GM12878 (cell line): ENCODE data around the gene LARGE1. TPM values are rescaled to one million over a fixed set of nuclear protein-coding genes. Genes with fewer than 3 reads are reported as not detected.

Source experiments
- ATAC-seq: fragments of 200-7000 bp; cut with Tn5 transposase; 3 replicates; pipeline ENCODE4 v1.9.1; 2020; ENCODE audit warnings: mild to moderate bottlenecking, moderate library complexity
- BruUV-seq: library from RNA; stranded (reverse); fragments of 400-500 nt; replicated peaks from 2 replicates; lab custom pipeline; 2021; lab: Mats Ljungman, UMichigan
- CTCF ChIA-PET: fragments of 300-600 bp; sonication (Branson Sonifier 250); formaldehyde crosslinking; extraction: SDS; loops from one replicate; lab custom pipeline; 2021; ENCODE audit warnings: inconsistent platforms; lab: Yijun Ruan, JAX
- POLR2A ChIA-PET: fragments of 350-600 bp; formaldehyde crosslinking; extraction: SDS; loops from one replicate; lab custom pipeline; 2021; ENCODE audit warnings: inconsistent platforms; lab: Charles Lee
- RAD21 ChIA-PET: fragments of 300-600 bp; sonication (Branson Sonifier 250); formaldehyde crosslinking; loops from one replicate; lab custom pipeline; 2023; ENCODE audit warnings: antibody characterized with exemption; ENCODE audit not compliant: unreplicated experiment; lab: Charles Lee
- SMC1A ChIA-PET: fragments of 300-600 bp; sonication (Branson Sonifier 250); formaldehyde crosslinking; loops from one replicate; lab custom pipeline; 2023; ENCODE audit not compliant: unreplicated experiment, uncharacterized antibody; lab: Charles Lee
- DNase-seq: peaks from one replicate; pipeline ENCODE4 v3.0.0-alpha.2; 2011; ENCODE audit warnings: low read depth, low spot score
- FAIRE-seq: peaks from 3 replicates; lab custom pipeline; 2011; peaks lifted over from hg19 to GRCh38; lab: Jason Lieb, UNC
- H2AFZ ChIP-seq: 2 replicates; pipeline ENCODE4 v1.6.0; 2011; ENCODE audit warnings: low read depth, low read length, control low read depth; ENCODE audit not compliant: control insufficient read depth
- H3K27ac ChIP-seq: 2 replicates; pipeline ENCODE4 v1.5.1; 2011; ENCODE audit warnings: control low read depth; ENCODE audit not compliant: control insufficient read depth, insufficient read depth
- H3K27me3 ChIP-seq, 2 experiments: replicated peaks in 1 of 2; 2 replicates each; pipeline versions ENCODE4 v1.6.0 to v1.6.1; 2011; ENCODE audit warnings: low read length in 1 of 2; ENCODE audit not compliant: control insufficient read depth in 2 of 2, insufficient read depth in 2 of 2
- H3K36me3 ChIP-seq, 2 experiments: 2 replicates each; pipeline ENCODE4 v1.5.1; 2011; ENCODE audit warnings: low read length in 1 of 2; ENCODE audit not compliant: control insufficient read depth in 2 of 2, insufficient read depth in 2 of 2
- H3K4me1 ChIP-seq: 2 replicates; pipeline ENCODE4 v1.6.1; 2011; ENCODE audit warnings: mild to moderate bottlenecking, low read length, moderate library complexity, mixed read lengths; ENCODE audit not compliant: control insufficient read depth, insufficient read depth
- H3K4me2 ChIP-seq: 2 replicates; pipeline ENCODE4 v1.6.0; 2011; ENCODE audit warnings: control low read depth; ENCODE audit not compliant: control insufficient read depth, insufficient read depth
- H3K4me3 ChIP-seq: fragments of 200-600 bp; sonication (generic); 2 replicates; pipeline ENCODE4 v1.5.1; 2016
- H3K79me2 ChIP-seq: 2 replicates; pipeline ENCODE4 v1.6.0; 2011; ENCODE audit warnings: low read length; ENCODE audit not compliant: control insufficient read depth, insufficient read depth
- H3K9ac ChIP-seq: 2 replicates; pipeline ENCODE4 v1.8.0; 2011; ENCODE audit warnings: low read length, control low read depth, mixed read lengths; ENCODE audit not compliant: control insufficient read depth, insufficient read depth
- H3K9me3 ChIP-seq: replicated peaks from 3 replicates; pipeline ENCODE4 v1.5.1; 2011; ENCODE audit warnings: mild to moderate bottlenecking, low read length; ENCODE audit not compliant: control insufficient read depth, insufficient read depth
- H4K20me1 ChIP-seq: 2 replicates; pipeline ENCODE4 v1.6.0; 2011; ENCODE audit not compliant: control insufficient read depth, insufficient read depth
- ASH2L ChIP-seq: fragments of 300-600, 200-600 bp; sonication (generic); IDR thresholded peaks from 2 replicates; pipeline ENCODE4 v1.6.1; 2017; ENCODE audit warnings: low read depth, mild to moderate bottlenecking, borderline replicate concordance
- BHLHE40 ChIP-seq, 2 experiments: fragments of 450-650 bp in 1 of 2; IDR thresholded peaks; 2 replicates each; pipeline ENCODE4 v1.6.1; 2011 to 2017; ENCODE audit warnings: low read depth in 2 of 2, borderline replicate concordance in 1 of 2, improper control_type of control experiment in 1 of 2, low read length in 1 of 2, mild to moderate bottlenecking in 1 of 2
- CREM ChIP-seq: IDR thresholded peaks from 2 replicates; pipeline ENCODE4 v1.6.1; 2014; ENCODE audit warnings: antibody characterized with exemption, low read depth
- CUX1 ChIP-seq: IDR thresholded peaks from 2 replicates; pipeline ENCODE4 v1.6.1; 2012; ENCODE audit warnings: improper control_type of control experiment, low read depth, low read length; ENCODE audit not compliant: insufficient replicate concordance
- EZH2 ChIP-seq: IDR thresholded peaks from 2 replicates; pipeline ENCODE4 v1.6.1; 2012; ENCODE audit warnings: low read depth, mild to moderate bottlenecking, control low read depth, inconsistent platforms, low read length, borderline replicate concordance; ENCODE audit not compliant: control insufficient read depth
- IKZF1 ChIP-seq: fragments of 450-650 bp; conservative IDR thresholded peaks from 2 replicates; pipeline ENCODE4 v1.6.1; 2017; ENCODE audit warnings: antibody characterized with exemption, mild to moderate bottlenecking
- NRF1 ChIP-seq: conservative IDR thresholded peaks from 2 replicates; pipeline ENCODE4 v1.6.1; 2011; ENCODE audit warnings: mild to moderate bottlenecking, low read depth, low read length, improper control_type of control experiment
- POLR2A ChIP-seq: IDR thresholded peaks from 2 replicates; pipeline ENCODE4 v1.6.1; 2011; ENCODE audit warnings: low read depth, mild to moderate bottlenecking, low read length
- RUNX3 ChIP-seq: IDR thresholded peaks from 2 replicates; pipeline ENCODE4 v1.6.1; 2012; ENCODE audit warnings: low read length, inconsistent platforms
- YY1 ChIP-seq: IDR thresholded peaks from 2 replicates; pipeline ENCODE4 v1.6.1; 2011; ENCODE audit warnings: low read depth, mild to moderate bottlenecking, low read length
- WGBS: methylation state at CpG from one replicate; pipeline ENCODE4 v1.1.6; 2016; ENCODE audit warnings: low lambda C conversion rate; ENCODE audit not compliant: insufficient replicate concordance, insufficient coverage; ENCODE audit errors: missing lambda C conversion rate; 5-methylcytosine and 5-hydroxymethylcytosine counted together
- in situ Hi-C: fragments of 300-500 bp; cut with MboI; formaldehyde crosslinking; loops from 9 replicates; pipeline ENCODE4 v1.14.3; 2018; ENCODE audit warnings: mixed read lengths
- intact Hi-C: fragments of 100-400 bp; cut with micrococcal nuclease; formaldehyde crosslinking; loops from one replicate; pipeline ENCODE4 v1.14.2; 2022; ENCODE audit not compliant: unreplicated experiment
- polyA plus RNA-seq, 11 experiments: library from polyadenylated mRNA; depleted of rRNA in 4 of 11; unstranded in 6 of 11; stranded (reverse) in 5 of 11; fragments of >200 nt; fragmentation: Nextera tagmentation in 4 of 11; fragmentation: Illumina TruSeq in 1 of 11; extraction: Ambion mirVana in 4 of 11; extraction: Trizol in 1 of 11; gene quantifications; 1 replicate in 1 of 11; 2 replicates in 10 of 11; pipeline versions ENCODE4 v1.2.1 to v1.2.3, GENCODE V29; 2011 to 2016; ENCODE audit warnings: inconsistent platforms in 2 of 11, missing spikeins in 2 of 11, low read depth in 1 of 11
- total RNA-seq, 4 experiments: library from RNA; depleted of rRNA in 3 of 4; stranded (reverse); fragments of >200 nt in 3 of 4; fragmentation: Illumina TruSeq in 1 of 4; extraction: Trizol in 1 of 4; gene quantifications; 2 replicates each; pipeline versions ENCODE4 v1.2.1 to v1.2.3, GENCODE V29; 2013 to 2021
- TF ChIP-seq, protein P1 (sequence below): IDR thresholded peaks from 2 replicates; pipeline ENCODE4 v1.6.1; 2011; ENCODE audit warnings: low read depth, low read length, improper control_type of control experiment, borderline replicate concordance

The LARGE1 gene
- total and polyA plus RNA-seq, 10 of the 15 experiments (the other 5 are each of a cell fraction or from before 2014, with no cell fraction given) = 3.2 to 41.4 (median 17.3) TPM

GRCh38 chr22:33553493-33553892 lies 366.8 kb downstream of the LARGE1 start:
- no peak overlapping the region for H3K4me2 ChIP-seq
- FAIRE-seq = no peak
- ChIA-PET CTCF (interaction anchor here (1.5 kb wide), 1 partner anchor 34 kb away, joined by 5 read pairs; no protein-coding TSS in a partner anchor), POLR2A (no interaction called here)
- H3K9me3 ChIP-seq = no peaks in the 10 kb centered on the region
- H4K20me1 ChIP-seq = no peaks in the 10 kb centered on the region
- H3K27ac ChIP-seq = no peak overlapping the region
- H3K79me2 ChIP-seq = no peaks in the 10 kb centered on the region
- 46% methylated on average over 5 of the region's 5 CpGs for WGBS
- TF ChIP-seq, protein P1, sequence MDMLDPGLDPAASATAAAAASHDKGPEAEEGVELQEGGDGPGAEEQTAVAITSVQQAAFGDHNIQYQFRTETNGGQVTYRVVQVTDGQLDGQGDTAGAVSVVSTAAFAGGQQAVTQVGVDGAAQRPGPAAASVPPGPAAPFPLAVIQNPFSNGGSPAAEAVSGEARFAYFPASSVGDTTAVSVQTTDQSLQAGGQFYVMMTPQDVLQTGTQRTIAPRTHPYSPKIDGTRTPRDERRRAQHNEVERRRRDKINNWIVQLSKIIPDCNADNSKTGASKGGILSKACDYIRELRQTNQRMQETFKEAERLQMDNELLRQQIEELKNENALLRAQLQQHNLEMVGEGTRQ = no peak
- TF ChIP-seq ASH2L = no peak
- TF ChIP-seq, all 136 proteins: peak for 0
- Histone ChIP-seq H3K9ac (no peak overlapping the region), H3K27me3 (no peaks in the 10 kb centered on the region), H2AFZ (no peak overlapping the region), H3K4me1 (no peaks in the 10 kb centered on the region), H3K36me3 (peaks cover 0 to 5% of the 10 kb centered on the region in 2 experiments; a peak in 1 of 4 replicates), H3K4me3 (no peak overlapping the region)
- DNase-seq = no peak
- ChIA-PET RAD21 (no interaction called here), SMC1A (interaction anchor here (1.4 to 2.1 kb wide), 2 partner anchors 8 to 10 kb away, joined by 4 to 5 read pairs; no protein-coding TSS in a partner anchor)
- BruUV-seq = no TSS peak
- intact Hi-C loops (no loop called here), in situ Hi-C loops (no loop called here)
- ATAC-seq = no peak

- H3K36me3 ChIP-seq = peaks cover 0 to 5% of the 10 kb centered on the region in 2 experiments; a peak in 1 of 4 replicates
- no peak overlapping the region for H3K27ac ChIP-seq
- H3K4me2 ChIP-seq = no peak overlapping the region
- DNase-seq (no peak), FAIRE-seq (no peak), ATAC-seq (no peak)
- ChIA-PET POLR2A (no interaction called here), RAD21 (interaction anchor here (1.1 kb wide), 1 partner anchor 26 kb away, joined by 4 read pairs; no protein-coding TSS in a partner anchor), SMC1A (no interaction called here), CTCF (no interaction called here)
- no peak overlapping the region for H2AFZ ChIP-seq
- in situ Hi-C loops = no loop called here
- no peaks in the 10 kb centered on the region for H3K79me2 ChIP-seq
- no peak overlapping the region for H3K4me3 ChIP-seq
- H4K20me1 ChIP-seq = no peaks in the 10 kb centered on the region
- 35% methylated on average over 4 of the region's 4 CpGs for WGBS
- H3K27me3 ChIP-seq = no peaks in the 10 kb centered on the region
- intact Hi-C loops = no loop called here
- H3K9me3 ChIP-seq = no peaks in the 10 kb centered on the region; the same call in 2 of the 3 replicates
- no peak overlapping the region for H3K9ac ChIP-seq
- TF ChIP-seq IKZF1 = no peak
- TF ChIP-seq EZH2 = no peak
- no peak for TF ChIP-seq CREM
- TF ChIP-seq YY1 = no peak
- TF ChIP-seq NRF1 = no peak
- peak; percentile 39 for TF ChIP-seq RUNX3
- TF ChIP-seq POLR2A = no peak
- TF ChIP-seq CUX1 = no peak
- peak in 1 of 2 experiments; percentile 20; a peak in 1 of 4 replicates for TF ChIP-seq BHLHE40 (IDR thresholded peaks at IDR 0.05; ENCODE audit: borderline replicate concordance in 1 of 2, low read depth in 2 of 2, low read length in 1 of 2)
- no TSS peak for BruUV-seq
- no peaks in the 10 kb centered on the region for H3K4me1 ChIP-seq
Observed at GRCh38 chr22:33544707-33545106, 375.6 kb downstream of the LARGE1 start.
